GM12873 (cell line): ENCODE measurements around the gene AP2A2.

Experiments
- CTCF ChIP-seq: IDR thresholded peaks from 2 replicates; pipeline ENCODE4 v1.5.1; 2012; ENCODE audit warnings: low read depth, mild to moderate bottlenecking, moderate library complexity, low read length, control low read depth; ENCODE audit not compliant: insufficient read depth; ENCODE audit errors: missing control alignments

Gene AP2A2

GRCh38 chr11:1030556-1030955 is 104.9 kb downstream of the AP2A2 start:
- no peak for TF ChIP-seq CTCF

GRCh38 chr11:1031121-1031899 is 105.6 kb downstream of the AP2A2 start:
- no peak for TF ChIP-seq CTCF

GRCh38 chr11:1032310-1032891 is 106.7 kb downstream of the AP2A2 start:
- TF ChIP-seq CTCF: no peak

- no peak for TF ChIP-seq CTCF
Measured at GRCh38 chr11:1033016-1033798, 107.5 kb downstream of the AP2A2 start.

- no peak for TF ChIP-seq CTCF
Measured at GRCh38 chr11:1034001-1034400, 108.3 kb downstream of the AP2A2 start.

GRCh38 chr11:1034456-1035295 is 109.0 kb downstream of the AP2A2 start:
- no peak for TF ChIP-seq CTCF
